HG03175 (cell line): ENCODE results near the gene PARP4.
"Not testable (repeated sequence)": the region's sequence is repeated elsewhere in the genome, so short reads cannot be mapped to it uniquely, and the experiment has no call there.

ENCODE experiments used
- ATAC-seq: cut with Tn5 transposase; IDR thresholded peaks from one replicate; pipeline ENCODE4 v1.9.1; 2021; ENCODE audit warnings: mild to moderate bottlenecking, moderate library complexity; ENCODE audit not compliant: unreplicated experiment

Gene PARP4

DNA sequence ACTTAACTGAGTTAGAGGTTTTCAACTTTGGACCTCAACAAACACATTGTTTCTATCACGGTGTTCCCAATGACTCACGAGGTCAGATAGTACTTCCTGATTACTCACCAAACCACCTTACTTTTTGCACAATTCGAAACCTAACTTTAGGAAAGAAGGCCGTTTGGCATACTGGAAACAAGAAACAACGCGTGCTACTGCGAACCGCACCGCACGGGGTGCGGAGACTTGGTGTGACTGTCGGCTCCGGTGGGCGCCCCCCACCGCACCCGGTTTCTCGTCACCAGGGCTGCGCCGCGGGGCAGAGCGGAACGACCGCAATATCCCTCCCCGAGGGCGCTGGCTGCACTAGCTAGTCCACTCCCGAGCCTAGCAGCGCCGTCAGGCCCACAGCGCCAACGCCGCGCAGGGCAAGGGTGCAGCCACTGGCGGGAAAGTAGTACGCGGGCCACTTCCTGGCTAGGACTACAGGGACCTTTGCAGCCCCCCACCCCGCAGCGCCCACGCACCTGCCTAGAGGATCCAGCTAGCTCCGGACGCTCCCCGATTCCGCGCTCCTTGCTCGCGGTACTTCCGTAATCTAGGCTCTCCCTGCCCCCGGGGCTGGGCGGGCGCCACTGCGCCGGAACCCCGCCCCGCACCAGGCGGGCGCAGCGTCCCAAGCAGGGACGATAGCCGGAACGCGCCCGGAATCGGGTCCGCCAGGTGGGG, at the start of gene PARP4:
Gene PARP4 (minus strand): TSS at position 582 of the 711 bp plus-strand sequence. CDS start 9,002 bp downstream, outside the sequence.
- ATAC-seq = peak; percentile 81

DNA sequence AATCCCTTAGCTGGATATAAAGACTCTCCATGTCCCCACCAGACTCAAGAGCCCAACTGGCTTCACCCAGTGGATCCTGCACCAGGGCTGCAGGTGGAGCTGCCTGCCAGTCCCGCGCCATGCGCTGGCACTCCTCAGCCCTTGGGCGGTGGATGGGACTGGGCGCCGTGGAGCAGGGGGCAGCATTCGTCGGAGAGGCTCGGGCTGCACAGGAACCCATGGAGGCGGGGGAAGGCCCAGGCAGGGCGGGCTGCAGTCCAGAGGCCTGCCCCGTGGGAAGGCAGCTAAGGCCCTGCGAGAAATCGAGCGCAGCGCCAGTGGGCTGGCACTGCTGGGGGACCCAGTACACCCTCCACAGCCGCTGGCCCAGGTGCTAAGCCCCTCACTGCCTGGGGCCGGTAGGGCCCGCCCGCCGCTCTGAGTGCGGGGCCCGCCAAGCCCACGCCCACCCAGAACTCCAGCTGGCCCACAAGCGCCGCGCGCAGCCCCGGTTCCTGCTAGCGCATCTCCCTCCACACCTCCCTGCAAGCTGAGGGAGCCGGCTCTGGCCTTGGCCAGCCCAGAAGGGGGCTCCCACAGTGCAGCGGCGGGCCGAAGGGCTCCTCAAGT, 48.1 kb upstream of the PARP4 start:
- not testable (repeated sequence) for ATAC-seq

- not testable (repeated sequence) for ATAC-seq
Measured at GRCh38 chr13:24559431-24560218, 47.0 kb upstream of the PARP4 start.

GRCh38 chr13:24557081-24557480, 44.5 kb upstream of the PARP4 start:
- ATAC-seq = no peak

DNA sequence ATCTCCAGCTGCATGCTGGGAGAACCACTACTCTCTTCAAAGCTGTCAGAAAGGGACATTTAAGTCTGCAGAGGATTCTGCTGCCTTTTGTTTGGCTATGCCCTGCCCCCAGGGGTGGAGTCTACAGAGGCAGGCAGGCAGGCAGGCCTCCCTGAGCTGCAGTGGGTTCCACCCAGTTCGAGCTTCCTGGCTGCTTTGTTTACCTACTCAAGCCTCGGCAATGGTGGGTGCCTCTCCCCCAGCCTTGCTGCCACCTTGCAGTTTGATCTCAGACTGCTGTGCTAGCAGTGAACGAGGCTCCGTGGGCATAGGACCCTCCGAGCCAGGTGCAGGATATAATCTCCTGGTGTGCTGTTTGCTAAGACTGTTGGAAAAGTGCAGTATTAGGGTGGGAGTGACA, 41.3 kb upstream of the PARP4 start:
- not testable (repeated sequence) for ATAC-seq

DNA sequence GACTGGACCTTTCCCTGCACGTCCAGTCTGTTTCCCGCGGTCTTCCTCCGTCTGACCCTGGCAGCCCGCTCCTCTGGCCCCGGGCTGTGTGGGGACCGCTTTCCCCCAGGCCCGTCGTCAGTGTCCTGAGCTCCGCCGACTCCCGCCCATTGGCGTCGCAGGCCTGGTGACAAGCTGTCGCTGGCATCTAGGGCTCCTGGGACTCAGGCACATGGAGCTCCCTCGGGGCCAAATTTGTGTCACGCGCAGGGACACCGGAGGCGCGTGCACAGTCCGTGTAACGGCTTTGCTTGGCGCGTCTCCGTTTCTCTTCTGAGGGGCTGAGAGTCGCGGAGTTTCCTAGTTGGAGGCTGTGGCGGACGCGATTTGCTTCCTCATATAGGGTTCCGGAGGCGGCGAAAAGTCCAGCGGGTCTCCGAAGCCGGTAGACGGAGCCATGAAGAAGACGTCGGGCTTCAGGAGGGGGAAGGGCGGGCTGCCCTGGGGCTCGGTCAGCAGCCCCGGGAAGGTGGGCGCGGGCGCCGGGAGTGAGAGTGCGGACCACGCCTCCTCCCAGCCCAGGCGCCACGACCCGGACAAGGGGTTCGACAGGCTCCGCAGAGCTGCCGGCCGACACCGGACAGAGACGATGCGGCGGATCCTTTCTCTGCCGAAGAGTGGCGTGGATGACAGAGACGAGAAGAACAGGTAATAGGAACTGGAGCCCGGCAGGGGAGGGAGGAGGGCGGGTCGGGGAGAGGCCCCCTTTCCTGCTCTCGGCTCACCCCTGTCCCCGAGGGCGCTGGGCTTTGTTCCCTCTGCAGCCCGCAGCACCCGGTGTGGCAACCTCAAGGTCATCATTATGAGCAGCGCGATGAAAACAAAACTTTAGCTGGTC, 29.1 kb upstream of the PARP4 start:
- ATAC-seq = peak; percentile 58

GRCh38 chr13:24541127-24541475, 28.5 kb upstream of the PARP4 start:
- ATAC-seq = no peak

DNA sequence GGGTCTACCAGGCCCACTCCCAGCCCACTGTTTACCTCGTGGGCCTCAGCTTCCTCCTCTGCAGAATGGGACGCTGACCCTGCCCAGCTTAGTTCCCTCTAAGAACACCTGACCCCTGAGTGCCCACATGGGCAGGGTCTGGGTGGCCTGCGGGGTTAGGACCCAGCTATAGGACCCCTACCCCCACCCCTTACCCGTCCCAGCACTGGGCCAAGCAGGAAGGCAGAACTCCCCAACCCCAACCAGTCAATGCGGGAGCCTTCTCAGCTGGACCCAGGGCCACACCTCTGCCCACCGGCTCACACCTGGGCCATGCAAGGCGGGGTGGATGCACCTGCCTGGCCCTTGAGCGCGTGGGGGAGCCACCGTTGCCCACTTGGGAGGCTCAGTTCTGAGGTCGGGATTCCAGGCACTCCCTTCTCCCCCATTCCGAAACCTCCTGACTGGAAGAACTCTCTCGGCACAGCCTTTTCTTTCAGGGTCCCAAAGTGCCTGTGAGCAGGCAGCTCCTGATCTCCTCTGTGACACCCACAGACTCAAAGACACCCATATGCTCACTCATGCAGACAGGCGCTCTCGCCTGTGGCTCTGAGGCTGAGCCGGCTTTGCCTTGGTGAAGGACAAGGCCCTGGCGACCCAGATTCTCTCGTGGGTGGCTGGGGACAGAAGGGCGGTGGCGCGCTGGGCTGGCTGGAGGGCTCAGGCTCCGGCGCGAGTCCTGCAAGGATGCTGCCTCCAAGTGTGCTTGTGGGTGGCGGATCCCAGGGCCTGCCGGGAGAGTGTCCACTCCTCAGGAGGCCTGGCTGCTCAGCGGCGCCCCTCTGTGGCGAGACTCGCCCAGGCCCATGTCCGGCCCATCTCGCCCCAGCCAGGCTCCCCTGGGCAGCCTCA, 27.9 kb upstream of the PARP4 start:
- no peak for ATAC-seq

DNA sequence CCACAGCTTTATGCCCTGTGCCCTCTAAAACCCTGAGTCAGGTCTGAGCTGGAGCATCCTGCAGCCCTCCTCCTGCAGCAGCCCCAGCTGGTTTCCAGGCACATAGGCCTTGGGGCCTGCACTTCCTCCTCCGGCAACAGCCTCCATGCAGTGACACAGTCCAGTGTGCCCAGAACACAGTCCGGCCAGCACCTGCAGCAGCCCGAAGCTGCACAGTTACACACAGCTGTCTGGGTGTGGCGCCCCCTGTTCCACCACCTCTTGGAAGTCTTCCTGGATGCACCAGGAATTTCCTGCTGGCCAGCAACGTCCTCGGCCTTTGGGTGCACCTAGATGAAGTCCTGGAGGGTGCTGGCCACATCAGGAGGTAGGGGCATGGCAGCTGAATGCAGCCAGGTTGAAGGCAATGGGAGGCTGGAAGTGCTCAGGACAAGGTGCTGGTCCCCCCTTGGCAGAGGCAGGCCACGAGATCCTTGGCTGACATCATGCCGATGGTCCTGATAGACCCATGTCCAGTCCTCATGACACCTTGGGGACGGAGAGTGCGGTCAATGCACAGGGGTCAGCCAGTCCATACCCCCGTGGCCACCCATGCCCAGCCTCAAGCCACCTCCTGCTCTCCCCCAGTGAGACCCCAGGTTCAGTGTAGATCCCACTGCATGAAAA, 27.1 kb upstream of the PARP4 start:
- ATAC-seq = no peak

- ATAC-seq = no peak
Measured at GRCh38 chr13:24529478-24529877, 16.9 kb upstream of the PARP4 start.

DNA sequence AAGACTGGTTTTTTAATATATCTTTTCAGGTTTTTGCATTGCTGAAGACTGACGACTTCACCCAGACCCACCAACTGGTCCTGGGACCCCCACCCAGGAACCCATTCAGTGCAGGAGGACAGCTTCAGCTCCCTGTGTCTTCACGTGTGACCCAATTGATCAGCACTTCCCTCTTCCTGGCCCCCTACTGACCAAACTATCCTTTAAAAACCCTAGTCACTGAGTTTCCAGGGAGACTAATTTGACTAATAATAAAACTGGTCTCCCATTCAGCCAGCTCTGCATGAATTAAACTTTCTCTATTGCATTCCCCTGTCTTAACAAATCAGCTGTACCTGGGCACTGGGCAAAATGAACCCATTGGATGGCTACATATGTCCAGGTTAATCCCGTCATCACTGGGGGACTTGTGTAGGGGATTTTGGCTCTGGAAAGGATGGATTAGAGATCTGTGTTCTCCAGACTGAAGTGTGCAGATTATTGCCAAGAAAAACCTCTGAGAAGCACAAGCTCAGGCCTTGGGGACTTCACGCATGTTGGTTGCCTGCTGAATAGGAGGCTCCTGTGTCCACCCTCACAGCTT, 16.3 kb upstream of the PARP4 start:
- no peak for ATAC-seq

DNA sequence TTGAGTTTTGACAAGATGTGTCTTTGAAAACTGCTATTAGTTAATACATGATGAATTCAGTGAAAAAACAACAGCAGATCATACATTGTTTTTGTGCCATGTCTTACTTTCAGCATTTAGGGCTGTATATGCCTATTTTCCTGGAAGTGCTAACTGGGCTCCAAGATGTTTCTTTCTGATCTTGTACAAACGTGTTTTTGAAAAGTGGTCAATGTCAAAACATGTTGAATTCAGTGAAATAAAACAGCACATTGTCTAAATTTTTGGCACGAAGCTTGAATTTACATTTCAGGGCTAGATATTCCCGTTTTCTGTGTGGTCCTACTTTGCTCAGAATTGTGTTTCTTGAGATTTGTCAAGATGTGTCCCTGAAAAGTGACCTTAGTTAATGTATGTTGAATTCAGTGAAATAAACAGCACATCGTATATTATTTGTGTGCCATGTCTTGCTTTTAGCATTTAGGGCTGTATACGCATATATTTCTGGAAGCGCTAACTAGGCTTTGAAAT, 14.7 kb upstream of the PARP4 start:
- no peak for ATAC-seq

DNA sequence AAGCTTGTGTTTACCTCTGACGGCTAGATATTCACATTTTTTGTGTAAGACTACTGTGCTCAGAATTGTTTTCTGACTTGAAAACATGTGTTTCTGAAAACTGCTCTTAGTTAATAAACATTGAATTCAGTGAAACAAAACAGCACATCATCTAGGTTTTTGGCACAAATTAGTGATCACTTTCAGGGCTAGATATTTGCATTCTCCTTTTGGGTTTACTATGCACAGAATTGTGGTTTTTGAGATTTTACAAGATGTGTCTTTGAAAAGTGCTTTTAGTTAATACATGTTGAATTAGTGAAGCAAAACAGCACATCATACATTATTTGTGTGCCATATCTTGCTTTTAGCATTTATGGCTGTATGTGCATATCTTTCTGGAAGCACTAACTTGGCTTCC, 8.2 kb upstream of the PARP4 start:
- no peak for ATAC-seq

DNA sequence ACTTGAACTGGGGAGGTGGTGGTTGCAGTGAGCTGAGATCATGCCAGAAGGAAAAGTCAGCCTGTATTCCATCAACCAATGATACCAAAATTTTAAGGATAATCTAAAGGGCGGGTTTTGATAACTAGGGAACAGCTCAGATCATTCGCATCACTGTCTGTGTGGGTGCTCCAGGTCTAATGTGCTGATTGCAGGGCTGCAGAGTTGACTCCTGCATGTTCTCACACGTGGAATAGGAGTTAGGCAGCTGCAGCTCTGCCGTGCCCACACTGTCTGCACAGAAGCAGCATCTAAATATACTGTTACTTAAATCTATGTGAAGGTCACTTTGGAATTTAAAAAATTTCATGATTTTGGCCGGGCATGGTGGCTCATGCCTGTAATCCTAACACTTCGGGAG, 4.3 kb upstream of the PARP4 start:
- ATAC-seq = no peak

DNA sequence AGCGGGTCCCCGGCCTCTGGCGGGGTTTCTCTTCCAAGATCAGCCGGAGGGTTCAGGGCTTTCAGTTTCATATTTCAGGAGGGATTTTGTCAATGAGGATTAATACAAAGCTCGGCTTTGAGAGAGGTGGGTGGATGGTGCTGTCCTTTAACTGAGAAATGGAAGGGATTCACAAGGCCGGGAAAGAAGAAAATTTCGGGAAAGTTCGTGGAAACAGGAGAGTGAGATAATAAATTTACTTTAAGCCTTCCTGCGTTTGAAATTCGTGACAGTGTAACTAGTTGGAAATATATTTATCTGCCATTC, 283 bp upstream of the PARP4 start:
- ATAC-seq = no peak

DNA sequence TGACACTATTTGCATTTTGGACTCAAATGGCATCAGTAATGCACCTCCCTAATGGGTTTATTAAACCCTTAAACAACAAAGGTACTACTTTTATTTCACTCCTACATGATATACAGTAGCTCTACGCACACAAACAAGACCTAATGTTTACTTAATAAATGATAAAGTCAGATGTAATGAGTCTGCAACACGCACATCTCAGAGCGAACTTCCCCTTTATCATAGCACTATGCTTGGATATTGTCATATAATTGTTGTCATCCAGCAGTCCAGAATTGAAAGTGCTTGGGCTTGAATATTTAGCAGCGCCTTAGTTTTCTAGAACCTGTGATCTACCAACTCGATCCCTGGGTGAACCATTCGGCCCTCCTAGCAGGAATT, 772 bp downstream of the PARP4 start:
- ATAC-seq = peak; percentile 11

GRCh38 chr13:24511019-24511815, 1.4 kb downstream of the PARP4 start:
- ATAC-seq = peak; percentile 40

GRCh38 chr13:24506698-24507335, 5.8 kb downstream of the PARP4 start:
- no peak for ATAC-seq
